Measurements from ENCODE around the gene PSMD13. TPM values are rescaled to one million over a fixed set of nuclear protein-coding genes. Genes with fewer than 3 reads are reported as not detected.
A peak's percentile ranks its signal among the peaks of the same experiment; 100 is the strongest.
"Not testable (repeated sequence)": the region's sequence is repeated elsewhere in the genome, so short reads cannot be mapped to it uniquely, and the experiment has no call there.

Gene PSMD13
- total RNA-seq, 1 experiment from 2014 or later: 279 TPM

- peak; percentile 63 for DNase-seq (ENCODE audit: low spot score)
These were observed 19.1 kb upstream of the PSMD13 start for GRCh38 chr11:217704-218103.

- no peak for DNase-seq (ENCODE audit: low spot score)
These were observed 17.8 kb upstream of the PSMD13 start for GRCh38 chr11:218815-219593.

GRCh38 chr11:220641-221215 is 16.0 kb upstream of the PSMD13 start:
- DNase-seq (ENCODE audit: low spot score): not testable (repeated sequence)

GRCh38 chr11:221539-221938 is 15.2 kb upstream of the PSMD13 start:
- DNase-seq (ENCODE audit: low spot score): no peak

- DNase-seq (ENCODE audit: low spot score): no peak
These were observed 14.6 kb upstream of the PSMD13 start for GRCh38 chr11:221998-222789.

- DNase-seq (ENCODE audit: low spot score): no peak
These were observed 13.6 kb upstream of the PSMD13 start for GRCh38 chr11:223026-223789.

GRCh38 chr11:223884-224283 is 12.9 kb upstream of the PSMD13 start:
- no peak for DNase-seq (ENCODE audit: low spot score)

- DNase-seq (ENCODE audit: low spot score): no peak
These were observed 12.4 kb upstream of the PSMD13 start for GRCh38 chr11:224424-224823.

GRCh38 chr11:225734-226453 is 10.9 kb upstream of the PSMD13 start:
- DNase-seq (ENCODE audit: low spot score): peak; percentile 23

- DNase-seq (ENCODE audit: low spot score): no peak
These were observed 8.9 kb upstream of the PSMD13 start for GRCh38 chr11:227824-228379.

GRCh38 chr11:230431-230830 is 6.3 kb upstream of the PSMD13 start:
- DNase-seq (ENCODE audit: low spot score): no peak

- DNase-seq (ENCODE audit: low spot score): no peak
These were observed 3.8 kb upstream of the PSMD13 start for GRCh38 chr11:232783-233565.

GRCh38 chr11:235180-235579 is 1.6 kb upstream of the PSMD13 start:
- no peak for DNase-seq (ENCODE audit: low spot score)

- no peak for DNase-seq (ENCODE audit: low spot score)
These were observed 1.2 kb upstream of the PSMD13 start for GRCh38 chr11:235609-235996.

GRCh38 chr11:235997-236773 is 591 bp upstream of the PSMD13 start, which contains the start of gene SIRT3:
Gene SIRT3, minus strand, starts transcription at chr11:236342. Its CDS starts 14 bp downstream, at chr11:236328.
- DNase-seq (ENCODE audit: low spot score): peak; percentile 83

GRCh38 chr11:238346-238745 is 1.6 kb downstream of the PSMD13 start:
- DNase-seq (ENCODE audit: low spot score): not testable (repeated sequence)

GRCh38 chr11:240315-240714 is 3.5 kb downstream of the PSMD13 start:
- DNase-seq (ENCODE audit: low spot score): no peak

GRCh38 chr11:241634-242033 is 4.9 kb downstream of the PSMD13 start:
- no peak for DNase-seq (ENCODE audit: low spot score)

- DNase-seq (ENCODE audit: low spot score): no peak
These were observed 7.6 kb downstream of the PSMD13 start for GRCh38 chr11:244376-244775.

Measured in A172 (cell line).